ENCODE results near the gene TRIM46. TPM values are rescaled to one million over a fixed set of nuclear protein-coding genes. Genes with fewer than 3 reads are reported as not detected.
A peak's percentile ranks its signal among the peaks of the same experiment; 100 is the strongest.

The TRIM46 gene
- total and polyA plus RNA-seq, 9 of the 15 experiments (the other 6 are each of a cell fraction or from before 2014, with no cell fraction given), result 0.05 to 0.60 (median 0.16) TPM; not detected in 3

GRCh38 chr1:155227261-155228095 lies 53.8 kb downstream of the TRIM46 start (continued):
- TF ChIP-seq, protein P1, sequence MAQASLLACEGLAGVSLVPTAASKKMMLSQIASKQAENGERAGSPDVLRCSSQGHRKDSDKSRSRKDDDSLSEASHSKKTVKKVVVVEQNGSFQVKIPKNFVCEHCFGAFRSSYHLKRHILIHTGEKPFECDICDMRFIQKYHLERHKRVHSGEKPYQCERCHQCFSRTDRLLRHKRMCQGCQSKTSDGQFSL (CRISPR knock-in tag; IDR thresholded peaks at IDR 0.05), result peak; percentile 100
- TF ChIP-seq, protein P1 (tag; IDR thresholded peaks at IDR 0.05), result peak in 1 of 2 experiments; percentile 96; a peak in 2 of 4 replicates
- TF ChIP-seq ESRRA (IDR thresholded peaks at IDR 0.05; ENCODE audit: borderline replicate concordance, low read depth), result no peak

- peak overlapping the region; percentile 74 to 83; a peak in 3 of 4 replicates for H3K9ac ChIP-seq (ENCODE audit: insufficient read depth in 1 of 2, low read depth in 2 of 2, low read length in 2 of 2)
- no TSS peak for BruUV-seq (replicated peaks)
- H3K9me1 ChIP-seq (ENCODE audit: control insufficient read depth, insufficient read depth, low read length), result no peaks in the 10 kb centered on the region
- CTCF ChIA-PET (ENCODE audit: low intra/inter-chr PET ratio), result interaction anchor here (3.2 kb wide), 1 partner anchor 51 kb away, joined by 17 read pairs; no protein-coding TSS in a partner anchor
- in situ Hi-C loops (cut with MboI) (no loop called here), intact Hi-C loops (cut with micrococcal nuclease) (no loop called here)
- H3K79me2 ChIP-seq (ENCODE audit: control insufficient read depth, insufficient read depth, low read length), result peaks cover 27% of the 10 kb centered on the region
- no peaks in the 10 kb centered on the region; the same call in 2 of the 3 replicates for H3K36me3 ChIP-seq (ENCODE audit: control insufficient read depth, insufficient read depth, low read length)
- ATAC-seq (no peak), FAIRE-seq (no peak), DNase-seq (ENCODE audit: extremely low read depth in 1 of 4, low spot score in 3 of 4) (no peak)
- H3K27me3 ChIP-seq (ENCODE audit: control insufficient read depth in 2 of 2, insufficient read depth in 2 of 2, low read length in 2 of 2), result no peaks in the 10 kb centered on the region
- peak overlapping the region; percentile 78 for H3K27ac ChIP-seq (ENCODE audit: extremely low read depth, low read depth, low read length)
- 39% methylated on average over 9 of the region's 9 CpGs for WGBS (ENCODE audit: insufficient coverage, low coverage, missing lambda C conversion rate)
- peaks cover 30 to 46% of the 10 kb centered on the region in 2 experiments for H3K4me1 ChIP-seq (replicated peaks in 1 of 2; ENCODE audit: control insufficient read depth in 2 of 2, insufficient read depth in 2 of 2, low read length in 2 of 2)
- H3K4me2 ChIP-seq (ENCODE audit: insufficient read depth, low read length), result peak overlapping the region; percentile 84
- H3K4me3 ChIP-seq, result peak overlapping the region; percentile 51
- no peaks in the 10 kb centered on the region for H4K20me1 ChIP-seq (replicated peaks; ENCODE audit: control insufficient read depth, insufficient read depth, low read length)
- H2AFZ ChIP-seq (ENCODE audit: low read depth, low read length), result peak overlapping the region; percentile 81
- no peaks in the 10 kb centered on the region for H3K9me3 ChIP-seq (replicated peaks; ENCODE audit: control insufficient read depth, insufficient read depth, low read depth, low read length)
- POLR2A ChIA-PET, result interaction anchor here (0.6 to 0.7 kb wide), 2 partner anchors 16 to 112 kb away, joined by 3 read pairs; no protein-coding TSS in a partner anchor
- TF ChIP-seq, protein P2, sequence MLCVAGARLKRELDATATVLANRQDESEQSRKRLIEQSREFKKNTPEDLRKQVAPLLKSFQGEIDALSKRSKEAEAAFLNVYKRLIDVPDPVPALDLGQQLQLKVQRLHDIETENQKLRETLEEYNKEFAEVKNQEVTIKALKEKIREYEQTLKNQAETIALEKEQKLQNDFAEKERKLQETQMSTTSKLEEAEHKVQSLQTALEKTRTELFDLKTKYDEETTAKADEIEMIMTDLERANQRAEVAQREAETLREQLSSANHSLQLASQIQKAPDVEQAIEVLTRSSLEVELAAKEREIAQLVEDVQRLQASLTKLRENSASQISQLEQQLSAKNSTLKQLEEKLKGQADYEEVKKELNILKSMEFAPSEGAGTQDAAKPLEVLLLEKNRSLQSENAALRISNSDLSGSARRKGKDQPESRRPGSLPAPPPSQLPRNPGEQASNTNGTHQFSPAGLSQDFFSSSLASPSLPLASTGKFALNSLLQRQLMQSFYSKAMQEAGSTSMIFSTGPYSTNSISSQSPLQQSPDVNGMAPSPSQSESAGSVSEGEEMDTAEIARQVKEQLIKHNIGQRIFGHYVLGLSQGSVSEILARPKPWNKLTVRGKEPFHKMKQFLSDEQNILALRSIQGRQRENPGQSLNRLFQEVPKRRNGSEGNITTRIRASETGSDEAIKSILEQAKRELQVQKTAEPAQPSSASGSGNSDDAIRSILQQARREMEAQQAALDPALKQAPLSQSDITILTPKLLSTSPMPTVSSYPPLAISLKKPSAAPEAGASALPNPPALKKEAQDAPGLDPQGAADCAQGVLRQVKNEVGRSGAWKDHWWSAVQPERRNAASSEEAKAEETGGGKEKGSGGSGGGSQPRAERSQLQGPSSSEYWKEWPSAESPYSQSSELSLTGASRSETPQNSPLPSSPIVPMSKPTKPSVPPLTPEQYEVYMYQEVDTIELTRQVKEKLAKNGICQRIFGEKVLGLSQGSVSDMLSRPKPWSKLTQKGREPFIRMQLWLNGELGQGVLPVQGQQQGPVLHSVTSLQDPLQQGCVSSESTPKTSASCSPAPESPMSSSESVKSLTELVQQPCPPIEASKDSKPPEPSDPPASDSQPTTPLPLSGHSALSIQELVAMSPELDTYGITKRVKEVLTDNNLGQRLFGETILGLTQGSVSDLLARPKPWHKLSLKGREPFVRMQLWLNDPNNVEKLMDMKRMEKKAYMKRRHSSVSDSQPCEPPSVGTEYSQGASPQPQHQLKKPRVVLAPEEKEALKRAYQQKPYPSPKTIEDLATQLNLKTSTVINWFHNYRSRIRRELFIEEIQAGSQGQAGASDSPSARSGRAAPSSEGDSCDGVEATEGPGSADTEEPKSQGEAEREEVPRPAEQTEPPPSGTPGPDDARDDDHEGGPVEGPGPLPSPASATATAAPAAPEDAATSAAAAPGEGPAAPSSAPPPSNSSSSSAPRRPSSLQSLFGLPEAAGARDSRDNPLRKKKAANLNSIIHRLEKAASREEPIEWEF (CRISPR knock-in tag; IDR thresholded peaks at IDR 0.05), result 0 out of 2 replicates have a peak, but pooled peaks have one; percentile 56
These were observed 54.4 kb downstream of the TRIM46 start for GRCh38 chr1:155228096-155228427.
